NCI-H345 treated with DMSO at 0.1 percent for 48 hours (cell line): ENCODE measurements around the gene TMEM267.
"Not testable (repeated sequence)": the region's sequence is repeated elsewhere in the genome, so short reads cannot be mapped to it uniquely, and the experiment has no call there.

Experiments used
- DNase-seq: peaks from one replicate; lab custom pipeline; 2025; ENCODE audit not compliant: unreplicated experiment; lab: John Stamatoyannopoulos, UW

Gene TMEM267, protein sequence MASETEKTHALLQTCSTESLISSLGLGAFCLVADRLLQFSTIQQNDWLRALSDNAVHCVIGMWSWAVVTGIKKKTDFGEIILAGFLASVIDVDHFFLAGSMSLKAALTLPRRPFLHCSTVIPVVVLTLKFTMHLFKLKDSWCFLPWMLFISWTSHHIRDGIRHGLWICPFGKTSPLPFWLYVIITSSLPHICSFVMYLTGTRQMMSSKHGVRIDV

DNA sequence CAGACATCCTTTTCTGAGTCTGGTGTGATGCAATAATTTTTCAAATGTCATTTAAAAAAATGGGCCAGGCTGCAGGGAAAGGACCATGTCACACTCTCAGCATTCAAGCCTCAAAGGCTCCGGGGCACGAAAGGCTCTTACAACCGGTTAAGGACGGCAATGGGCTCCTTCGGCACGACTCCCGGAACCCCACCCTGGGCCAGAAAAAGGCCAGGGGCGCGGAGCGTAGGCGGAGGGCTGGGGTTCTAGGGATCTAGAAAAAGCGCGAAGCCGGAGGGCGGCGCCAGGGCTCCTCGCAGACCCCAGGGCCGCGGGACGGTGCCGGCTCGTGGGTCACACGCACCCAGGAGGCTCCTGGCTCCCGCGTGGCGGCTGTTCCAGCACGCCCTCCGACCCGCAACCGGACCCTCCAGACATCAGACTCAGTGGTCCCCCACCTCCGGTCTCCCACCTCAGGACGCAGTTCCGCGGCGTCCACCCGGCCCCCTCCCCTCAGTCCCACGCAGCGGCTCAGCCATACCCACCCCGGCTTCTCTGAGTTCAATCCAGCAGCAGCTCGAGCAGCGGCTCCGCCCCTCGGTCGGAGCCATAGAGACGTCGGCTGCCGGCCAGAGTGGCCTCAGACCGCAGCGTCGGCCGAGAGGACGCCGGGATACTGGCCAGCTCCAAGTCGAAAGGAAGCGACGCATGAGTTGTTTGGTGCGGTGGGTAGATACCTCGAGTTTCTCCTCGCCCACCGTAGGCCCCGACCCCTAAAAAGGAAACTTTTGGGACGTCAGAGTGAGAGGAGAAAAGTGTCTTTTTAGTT is at the start of gene TMEM267:
Gene TMEM267, minus strand, starts transcription at position 568 of the 808 bp plus-strand sequence. CDS start 29,896 bp downstream, outside the sequence.
- DNase-seq: peak; percentile 81

DNA sequence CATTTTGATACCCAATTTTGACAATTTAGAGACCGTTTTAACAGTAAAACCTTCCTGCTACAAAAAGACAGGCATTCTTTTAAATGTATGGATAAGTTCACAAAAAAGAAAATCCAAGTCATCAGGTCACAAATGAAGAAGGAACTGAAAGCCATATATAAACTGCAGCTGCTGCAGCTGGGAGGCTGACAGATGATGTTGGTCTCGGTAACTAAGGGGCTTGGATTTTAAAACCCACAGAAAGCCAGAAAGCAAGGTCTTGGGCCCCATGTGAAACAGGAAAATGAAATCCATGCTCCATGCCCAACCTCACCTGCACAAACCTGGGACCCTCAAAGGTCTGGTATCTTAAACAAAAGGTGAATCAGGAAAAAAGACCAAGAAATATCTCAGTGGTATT is 47.0 kb upstream of the TMEM267 start:
- DNase-seq: no peak

DNA sequence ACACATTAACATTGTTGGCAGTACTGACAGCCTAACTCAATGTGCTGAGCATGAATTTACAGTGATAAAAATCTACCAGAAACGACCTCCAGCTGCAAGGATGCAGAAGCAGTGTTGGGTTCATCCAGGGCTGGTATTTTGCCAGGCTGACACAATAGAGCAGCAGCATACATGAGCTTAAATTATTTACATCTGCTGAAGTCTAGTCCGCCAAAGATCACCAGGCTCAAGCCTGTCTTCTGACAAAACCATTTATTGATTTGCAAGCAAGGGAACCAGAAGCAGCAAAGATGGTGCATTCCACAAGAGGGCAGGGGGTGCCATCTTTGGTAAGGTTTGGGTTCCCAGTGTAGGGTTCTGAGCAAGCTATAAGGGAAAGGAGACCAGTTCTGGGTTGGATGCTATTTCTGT is 40.0 kb upstream of the TMEM267 start:
- DNase-seq: no peak

DNA sequence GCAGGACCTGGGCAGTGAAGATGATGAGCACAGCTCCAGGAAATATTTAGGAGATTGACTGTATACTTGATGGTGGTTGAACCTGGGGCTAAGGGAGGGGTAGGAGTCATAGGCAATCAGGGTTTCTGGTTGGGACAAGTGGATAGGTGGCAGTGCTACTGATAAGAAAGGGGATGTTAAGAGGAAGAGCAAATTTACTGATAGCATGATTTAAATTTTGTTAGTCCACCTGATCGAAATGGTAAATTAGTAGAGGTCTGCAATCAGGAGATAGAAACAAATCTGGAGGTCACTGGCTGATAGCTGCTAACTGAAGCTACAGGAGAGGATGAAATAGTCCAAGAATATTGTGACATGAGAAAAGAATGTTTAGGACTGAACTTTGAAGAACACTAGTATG is 37.0 kb upstream of the TMEM267 start:
- DNase-seq: no peak

DNA sequence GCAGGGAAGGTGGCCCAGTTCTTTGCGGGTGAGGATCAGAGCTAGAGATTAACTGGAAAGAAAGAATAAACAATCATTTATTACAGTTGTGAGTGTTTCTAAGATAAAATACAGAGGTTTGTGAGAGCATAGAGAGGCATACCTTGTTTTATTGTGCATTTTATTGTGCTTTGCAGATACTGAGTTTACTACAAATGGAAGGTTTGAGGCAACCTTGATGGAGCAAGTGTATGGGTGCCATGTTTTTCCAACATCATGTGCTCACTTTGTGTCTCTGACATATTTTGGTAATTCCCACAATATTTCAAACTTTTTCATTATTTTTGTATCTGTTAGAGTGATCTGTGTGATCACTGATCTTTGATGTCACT is 32.0 kb upstream of the TMEM267 start:
- DNase-seq: no peak

DNA sequence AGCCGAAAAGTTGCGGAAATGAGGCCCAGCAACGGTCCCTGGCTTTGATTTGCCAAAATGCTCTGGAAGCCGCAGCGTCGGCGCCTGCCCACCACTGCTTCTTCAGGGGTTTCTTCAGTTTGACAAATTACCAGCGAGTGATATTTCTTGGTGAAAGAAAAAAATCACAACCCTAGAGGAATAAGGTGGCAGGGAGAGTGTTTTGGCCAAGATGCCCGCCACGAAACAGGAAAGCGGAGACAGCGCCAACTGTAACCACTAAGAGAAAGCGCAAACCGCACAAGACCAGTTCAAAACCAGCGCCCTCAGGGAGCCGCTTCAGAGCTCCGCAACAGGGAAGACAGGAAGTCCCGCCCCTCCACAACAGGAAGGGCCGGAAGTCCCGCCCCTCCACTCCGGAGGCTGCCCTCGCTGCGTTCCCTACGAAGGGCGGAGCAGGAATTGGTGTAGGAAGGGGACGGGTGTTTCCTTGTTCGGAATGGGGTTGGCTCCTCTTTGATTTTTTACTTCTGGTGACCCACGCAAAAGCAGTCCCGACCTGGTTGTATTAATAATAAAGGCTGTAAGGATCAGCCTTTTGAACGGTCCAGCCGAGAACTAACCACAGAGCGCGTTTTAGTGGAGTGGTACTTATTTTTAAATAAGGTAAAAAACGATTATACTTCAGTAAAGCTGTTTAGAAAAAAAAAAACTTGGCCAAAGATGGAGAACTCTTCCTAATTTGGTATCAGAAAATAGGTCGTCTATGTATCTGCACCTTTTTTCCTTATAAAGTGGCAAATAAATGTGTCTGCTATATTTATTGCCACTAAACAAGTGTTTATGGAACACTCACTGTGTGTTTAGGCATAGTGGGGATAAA is 31.4 kb upstream of the TMEM267 start, which contains the start of gene C5orf34:
Gene C5orf34, minus strand, starts transcription at position 333 of the 862 bp plus-strand sequence. CDS start 5,809 bp downstream, outside the sequence.
- DNase-seq: peak; percentile 93

DNA sequence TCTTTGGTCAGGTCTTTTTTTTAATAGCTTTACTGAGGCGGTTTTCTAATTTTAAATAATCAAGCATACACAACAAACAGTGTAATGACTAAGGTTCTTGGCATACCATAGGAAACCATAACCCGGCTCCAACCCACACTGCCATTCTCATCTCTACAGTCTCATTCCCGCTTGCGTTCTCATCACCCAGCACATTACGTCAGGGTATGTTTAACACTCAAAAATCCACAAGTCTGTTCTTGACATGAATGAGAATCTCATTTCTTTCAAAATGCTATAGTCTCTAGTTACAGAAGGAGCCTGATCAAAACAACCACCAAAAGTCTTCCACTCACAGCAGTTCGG is 30.8 kb upstream of the TMEM267 start:
- no peak for DNase-seq

DNA sequence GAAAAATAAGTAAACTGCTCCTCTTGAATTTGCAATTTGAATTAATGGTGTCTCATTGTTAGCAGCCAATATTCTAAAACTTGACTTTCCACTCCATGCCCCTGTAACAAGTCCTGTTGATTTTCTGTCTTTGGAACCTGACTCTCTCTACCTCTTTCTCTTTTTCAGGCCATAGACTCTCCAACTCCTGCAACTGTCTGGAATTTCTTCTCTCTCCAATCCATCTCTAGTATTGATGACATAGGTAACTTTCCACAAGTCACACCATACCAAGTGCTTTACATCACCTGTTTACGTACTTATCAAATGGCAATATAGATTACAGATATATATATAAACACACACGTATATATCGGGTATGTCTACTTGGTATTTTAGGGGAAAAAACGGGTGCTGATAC is 30.4 kb upstream of the TMEM267 start:
- DNase-seq: no peak

DNA sequence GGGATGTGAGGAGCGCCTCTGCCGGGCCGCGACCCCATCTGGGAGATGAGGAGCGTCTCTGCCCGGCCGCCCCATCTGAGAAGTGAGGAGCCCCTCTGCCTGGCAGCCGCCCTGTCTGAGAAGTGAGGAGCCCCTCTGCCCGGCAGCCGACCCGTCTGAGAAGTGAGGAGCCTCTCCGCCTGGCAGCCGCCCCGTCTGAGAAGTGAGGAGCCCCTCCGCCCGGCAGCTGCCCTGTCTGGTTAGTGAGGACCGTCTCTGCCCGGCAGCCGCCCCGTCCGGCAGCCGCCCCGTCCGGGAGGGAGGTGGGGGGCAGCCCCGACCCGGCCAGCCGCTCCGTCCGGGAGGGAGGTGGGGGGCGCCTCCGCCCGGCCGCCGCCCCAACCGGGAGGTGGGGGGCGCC is 27.4 kb upstream of the TMEM267 start:
- DNase-seq: not testable (repeated sequence)

DNA sequence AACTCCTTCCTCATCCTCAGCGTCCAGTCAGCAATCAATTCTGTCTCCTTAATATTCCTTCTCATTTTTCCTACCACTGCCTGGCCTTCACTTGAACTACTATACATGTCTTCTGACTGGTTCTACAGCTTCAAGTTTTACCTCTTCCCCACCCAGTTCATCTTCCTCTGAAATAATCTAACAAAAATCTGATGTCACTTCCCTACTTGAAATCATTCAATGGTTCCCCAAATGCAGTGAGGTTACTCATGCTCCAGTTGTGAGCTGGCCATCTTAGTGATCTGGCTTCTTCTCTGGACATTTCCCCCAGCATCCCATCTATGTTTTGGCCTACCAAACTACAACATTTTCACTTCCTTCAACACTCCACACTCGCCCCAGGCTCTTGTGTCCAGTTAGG is 14.9 kb upstream of the TMEM267 start:
- no peak for DNase-seq

DNA sequence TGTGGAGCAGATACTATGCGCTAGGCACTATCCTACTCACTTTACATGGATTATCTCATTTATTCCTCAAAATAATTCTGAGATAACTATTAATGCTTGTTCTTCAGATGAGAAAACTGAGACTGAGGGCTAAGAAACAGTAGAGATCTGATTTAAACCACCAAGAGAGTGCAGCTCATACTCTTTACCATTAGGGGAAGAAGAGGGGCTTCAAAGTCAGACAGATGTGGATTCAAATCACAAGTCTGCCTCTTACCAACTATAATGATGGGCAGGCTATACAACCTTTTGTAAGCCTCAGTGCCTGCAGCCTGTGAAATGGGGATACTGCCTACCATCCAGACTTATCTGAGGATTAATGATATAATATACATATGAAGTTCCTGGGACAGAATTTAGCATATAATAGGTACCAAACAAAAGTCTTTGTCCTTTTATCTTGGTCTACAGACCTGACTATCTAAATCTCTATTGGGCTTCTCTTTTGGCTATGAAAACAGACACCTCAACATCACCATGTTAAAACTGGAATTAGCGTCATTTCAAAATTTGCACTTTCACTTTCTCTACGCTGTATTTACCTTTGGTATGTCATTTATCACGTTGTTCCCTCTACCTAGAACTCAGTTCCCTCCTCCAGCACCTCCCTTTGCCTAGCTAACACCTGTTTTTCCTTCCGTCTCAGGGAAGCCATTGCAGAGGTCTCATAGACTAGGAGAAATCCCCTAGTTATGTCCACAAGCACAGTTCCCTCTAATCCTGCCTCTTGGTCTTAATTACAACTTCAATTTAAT is 13.8 kb upstream of the TMEM267 start:
- no peak for DNase-seq

DNA sequence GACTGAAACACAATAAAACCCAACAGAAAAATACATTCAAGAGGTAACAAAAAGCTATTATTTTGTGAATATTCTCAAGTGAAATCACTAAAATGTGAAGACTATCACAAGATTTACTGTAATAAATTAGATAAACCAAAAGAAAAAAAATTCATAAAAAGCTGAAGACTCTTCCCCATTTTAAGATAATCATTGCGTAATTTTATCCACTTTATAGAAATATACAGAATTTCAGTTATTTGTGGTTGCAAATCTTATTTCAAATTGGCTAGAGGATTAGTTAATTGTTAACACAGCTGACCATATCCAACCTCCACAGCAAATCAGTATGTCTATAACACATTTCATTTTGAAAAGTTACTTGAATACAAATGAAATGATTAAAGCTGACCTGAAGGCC is 7.7 kb upstream of the TMEM267 start:
- no peak for DNase-seq

DNA sequence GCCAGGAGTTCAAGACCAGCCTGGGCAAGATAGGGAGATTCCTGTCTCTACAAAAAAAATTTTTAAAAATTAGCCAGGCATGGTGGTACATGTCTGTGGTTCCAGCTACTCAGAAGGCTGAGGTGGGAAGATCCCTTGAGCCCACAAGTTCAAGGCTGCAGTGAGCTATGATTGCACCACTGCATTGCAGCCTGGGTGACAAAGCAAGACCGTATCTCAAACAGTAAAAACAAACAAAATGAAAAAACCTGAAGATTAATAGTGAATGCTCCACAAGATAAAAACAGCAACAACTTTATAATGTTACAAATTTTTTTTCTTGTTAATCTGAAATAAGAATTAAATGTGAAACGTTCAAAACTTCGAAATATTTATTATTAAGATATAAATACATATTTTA is 2.7 kb upstream of the TMEM267 start:
- DNase-seq: no peak

DNA sequence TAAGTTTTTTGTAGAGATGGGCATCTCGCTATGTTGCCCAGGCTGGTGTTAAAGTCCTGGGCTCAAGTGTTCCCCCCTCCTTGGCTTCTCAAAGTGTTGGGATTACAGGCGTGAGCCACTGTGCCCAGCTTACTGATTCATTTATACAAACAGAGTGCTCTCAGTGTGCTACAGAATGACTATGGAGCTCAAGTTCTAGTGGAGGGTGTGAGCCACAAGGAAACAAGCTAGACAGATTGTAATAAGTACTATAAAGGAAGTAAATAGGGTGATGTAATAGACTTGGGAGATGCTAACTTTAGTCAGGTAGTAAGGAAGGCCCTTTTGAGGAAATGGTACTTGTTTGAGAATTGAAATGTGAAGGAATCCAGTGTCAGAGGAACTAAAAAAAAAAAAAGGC is 1.7 kb upstream of the TMEM267 start:
- DNase-seq: no peak

DNA sequence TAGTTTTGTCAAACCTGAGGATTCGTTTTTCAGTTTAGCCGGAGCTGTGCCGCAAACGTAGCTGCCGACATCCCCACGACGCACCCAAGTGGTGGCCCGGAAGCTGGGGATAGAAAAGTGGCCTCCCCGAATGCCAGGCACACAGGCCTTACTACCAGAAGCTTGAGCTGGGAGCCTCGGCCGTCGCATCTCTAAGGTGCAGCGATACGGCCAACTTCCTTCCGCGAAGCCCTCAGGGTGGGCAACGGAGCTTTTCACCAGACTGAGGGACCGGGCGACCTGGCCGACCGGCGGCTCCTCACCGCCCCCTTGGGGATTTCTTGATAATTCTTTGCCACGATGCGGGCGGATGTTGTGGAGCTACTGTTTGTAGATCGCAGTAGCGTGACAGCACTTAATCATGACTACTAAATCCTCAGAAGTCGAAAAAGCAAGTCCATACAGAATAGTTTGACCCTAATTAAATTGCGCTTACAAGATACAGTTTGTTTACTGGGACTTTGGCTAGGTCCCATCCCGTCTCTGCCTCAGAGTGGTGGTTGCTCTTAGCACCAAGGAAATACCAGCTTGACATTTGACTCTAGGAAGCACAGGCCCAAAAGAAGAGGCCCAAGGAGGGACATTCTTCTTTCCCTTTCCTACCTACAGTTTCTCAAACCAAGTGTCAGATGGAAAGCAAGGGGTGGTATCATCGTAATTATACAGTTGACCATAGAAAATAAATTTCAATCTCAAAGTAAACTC is 613 bp upstream of the TMEM267 start:
- DNase-seq: peak; percentile 84

DNA sequence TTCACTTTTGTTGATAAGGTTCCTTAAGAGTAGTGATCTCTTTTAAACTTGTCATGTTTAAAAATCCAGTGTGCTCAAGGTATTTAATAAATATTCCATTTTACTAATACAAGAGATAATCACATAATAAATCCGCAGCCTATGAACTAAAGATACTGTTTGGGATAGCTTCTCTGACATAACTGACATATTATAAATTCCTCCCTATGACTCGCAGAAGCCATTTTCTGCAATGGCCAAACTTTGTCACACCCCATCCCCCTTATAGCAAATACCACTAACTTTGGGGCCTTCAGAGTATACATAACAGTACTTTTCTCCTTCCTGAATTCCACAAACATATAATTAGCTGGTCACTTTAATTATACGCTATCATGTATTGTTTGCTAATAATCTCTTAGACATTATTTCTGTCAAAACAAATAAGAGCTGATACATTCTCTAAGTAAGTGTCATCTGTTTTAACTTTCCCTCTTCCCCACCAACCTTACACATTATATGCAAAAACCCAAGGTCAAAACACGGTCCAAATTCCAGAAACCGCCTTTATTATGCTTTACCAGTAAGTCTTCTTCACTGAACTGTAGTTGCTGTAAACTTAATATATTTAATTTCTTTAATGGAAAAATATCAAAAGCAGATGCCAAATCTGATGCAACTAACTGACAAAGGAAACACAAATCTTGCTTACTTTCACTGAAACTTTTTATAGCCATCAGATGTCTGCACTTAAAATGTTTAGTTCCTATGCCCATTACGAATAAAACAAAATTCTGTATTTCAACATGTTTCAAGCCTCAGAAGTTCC is 971 bp downstream of the TMEM267 start:
- DNase-seq: no peak

DNA sequence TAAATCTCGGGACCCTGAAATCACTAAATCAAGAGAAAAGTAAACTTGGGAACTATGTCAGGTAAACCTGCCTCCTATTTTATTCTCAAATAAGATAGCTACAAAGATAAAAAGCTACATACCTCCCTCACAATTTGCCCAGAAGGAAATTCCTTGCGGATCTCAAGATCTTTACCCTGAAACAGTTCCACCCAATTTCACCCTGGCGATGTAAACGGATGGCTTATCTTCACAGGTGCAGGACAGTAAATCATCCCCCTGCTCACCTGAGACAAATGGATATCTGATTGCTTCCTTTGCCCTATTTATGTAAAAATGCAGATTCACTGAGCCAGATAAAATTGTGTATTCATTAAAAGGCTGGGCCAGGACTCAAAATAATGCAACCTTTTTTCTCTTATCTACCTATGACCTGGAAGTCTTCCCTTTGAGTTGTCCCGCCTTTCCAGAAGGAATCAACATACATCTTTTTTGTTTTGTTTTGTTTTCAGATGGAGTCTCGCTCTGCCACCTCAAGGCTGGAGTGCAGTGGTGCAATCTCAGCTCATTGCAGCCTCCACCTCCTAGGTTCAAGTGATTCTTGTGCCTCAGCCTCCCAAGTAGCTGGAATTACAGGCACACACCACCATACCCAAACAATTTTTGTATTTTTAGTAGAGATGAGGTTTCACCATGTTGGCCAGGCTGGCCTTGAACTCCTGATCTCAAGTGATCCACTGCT is 13.8 kb downstream of the TMEM267 start:
- no peak for DNase-seq

DNA sequence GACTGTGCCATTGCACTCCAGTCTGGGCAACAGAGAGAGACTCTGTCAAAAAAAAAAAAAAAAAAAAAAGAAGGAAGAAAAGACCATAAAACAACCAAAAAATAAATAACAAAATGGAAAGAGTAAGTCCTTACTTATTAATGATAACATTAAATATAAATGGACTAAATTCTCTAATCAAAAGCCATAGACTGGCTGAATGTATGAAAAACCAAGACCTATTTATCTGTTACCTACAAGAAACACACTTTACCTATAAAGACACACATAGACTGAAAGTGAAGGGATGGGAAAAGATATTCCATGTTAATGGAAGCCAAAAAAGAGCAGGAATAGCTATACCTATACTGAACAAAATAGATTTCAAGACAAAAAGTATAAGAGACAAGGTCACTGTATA is 16.6 kb downstream of the TMEM267 start:
- DNase-seq: no peak

DNA sequence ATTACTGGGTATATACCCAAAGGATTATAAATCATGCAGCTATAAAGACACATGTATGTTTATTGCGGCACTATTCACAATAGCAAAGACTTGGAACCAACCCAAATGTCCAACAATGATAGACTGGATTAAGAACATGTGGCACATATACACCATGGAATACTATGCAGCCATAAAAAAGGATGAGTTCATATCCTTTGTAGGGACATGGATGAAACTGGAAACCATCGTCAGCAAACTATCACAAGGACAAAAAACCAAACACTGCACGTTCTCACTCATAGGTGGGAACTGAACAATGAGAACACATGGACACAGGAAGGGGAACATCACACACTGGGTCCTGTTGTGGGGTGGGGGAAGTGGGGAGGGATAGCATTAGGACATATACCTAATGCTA is 18.2 kb downstream of the TMEM267 start:
- DNase-seq: not testable (repeated sequence)
